Suprapubic skin (tissue), 3 donors: Measurements from ENCODE around the gene FLNA.

Experiments
- CTCF ChIP-seq, 2 donors: fragments of 200-600 bp in 1 of 2; fragments of 450-650 bp in 1 of 2; sonication (generic) in 1 of 2; IDR thresholded peaks; one replicate each; pipeline ENCODE4 v1.5.1; 2016 to 2019; ENCODE audit warnings: antibody characterized with exemption in 2 of 2, mild to moderate bottlenecking in 1 of 2, moderate library complexity in 1 of 2
- POLR2AphosphoS5 ChIP-seq, 3 donors: sonication (generic); formaldehyde crosslinking; IDR thresholded peaks; one replicate each; pipeline ENCODE4 v1.6.1; 2017; ENCODE audit warnings: antibody characterized with exemption in 3 of 3

GRCh38 chrX:154374313-154375155, at the start of gene FLNA:
- TF ChIP-seq CTCF (IDR thresholded peaks at IDR 0.05) (no peak), POLR2AphosphoS5 (IDR thresholded peaks at IDR 0.05) (no peak)
